HFFc6 (cell line): ENCODE data around the gene PHACTR1. TPM values are rescaled to one million over a fixed set of nuclear protein-coding genes. Genes with fewer than 3 reads are reported as not detected.
A peak's percentile ranks its signal among the peaks of the same experiment; 100 is the strongest.
"Not testable (repeated sequence)": the region's sequence is repeated elsewhere in the genome, so short reads cannot be mapped to it uniquely, and the experiment has no call there.

Experiments used
- DNase-seq: peaks from one replicate; pipeline ENCODE4 v3.0.0-alpha.2; 2018
- H3K27ac Mint-ChIP-seq: 2 replicates; pipeline ENCODE4 v1.8.0; 2020; ENCODE audit warnings: mild to moderate bottlenecking, mixed read lengths
- H3K27me3 Mint-ChIP-seq: 2 replicates; pipeline ENCODE4 v1.8.0; 2021; ENCODE audit warnings: mild to moderate bottlenecking, moderate library complexity, mixed read lengths; ENCODE audit not compliant: insufficient read depth
- H3K36me3 Mint-ChIP-seq: 2 replicates; pipeline ENCODE4 v1.8.0; 2021; ENCODE audit warnings: low read depth, mixed read lengths
- H3K4me1 Mint-ChIP-seq: 2 replicates; pipeline ENCODE4 v1.8.0; 2020; ENCODE audit warnings: low read depth, mixed read lengths
- H3K4me3 Mint-ChIP-seq: 2 replicates; pipeline ENCODE4 v1.8.0; 2020; ENCODE audit warnings: mild to moderate bottlenecking, moderate library complexity, mixed read lengths
- H3K9me3 Mint-ChIP-seq: 2 replicates; pipeline ENCODE4 v1.8.0; 2020; ENCODE audit warnings: mild to moderate bottlenecking, mixed read lengths
- CTCF ChIP-seq: fragments of 200-600 bp; sonication (generic); IDR thresholded peaks from 2 replicates; pipeline ENCODE4 v1.5.0; 2021; ENCODE audit warnings: antibody characterized with exemption, mild to moderate bottlenecking
- total RNA-seq, 6 experiments: library from RNA; stranded (reverse); fragmentation: NEBNext Ultra II Directional; extraction: Animal tissue kit (Norgen Biotek cat#: 25700); gene quantifications; 2 replicates in 1 of 6; 3 replicates in 5 of 6; pipeline ENCODE4 v1.2.3, GENCODE V29; 2021

PHACTR1 gene
- total RNA-seq, 6 experiments from 2014 or later = 2.5 to 4.7 (median 3.9) TPM

GRCh38 chr6:13157293-13157692 is 440.7 kb downstream of the PHACTR1 start:
- H3K27me3 Mint-ChIP-seq = peaks cover 3% of the 10 kb centered on the region
- TF ChIP-seq CTCF = no peak

GRCh38 chr6:13159300-13159699 is 442.7 kb downstream of the PHACTR1 start:
- Mint-ChIP-seq H3K27ac (no peak overlapping the region), H3K4me1 (no peaks in the 10 kb centered on the region), H3K27me3 (peaks cover 3% of the 10 kb centered on the region; the same call in 1 of the 2 replicates), H3K36me3 (no peaks in the 10 kb centered on the region), H3K4me3 (no peak overlapping the region), H3K9me3 (no peaks in the 10 kb centered on the region)
- no peak for TF ChIP-seq CTCF
- DNase-seq = no peak

More at GRCh38 chr6:13157293-13157692, 440.7 kb downstream of the PHACTR1 start:
- no peaks in the 10 kb centered on the region for H3K36me3 Mint-ChIP-seq
- no peak for DNase-seq
- H3K27ac Mint-ChIP-seq = no peak overlapping the region
- no peaks in the 10 kb centered on the region for H3K4me1 Mint-ChIP-seq
- no peaks in the 10 kb centered on the region for H3K9me3 Mint-ChIP-seq
- no peak overlapping the region for H3K4me3 Mint-ChIP-seq

GRCh38 chr6:13159822-13160221 is 443.3 kb downstream of the PHACTR1 start:
- H3K4me3 Mint-ChIP-seq, H3K36me3 Mint-ChIP-seq, DNase-seq, H3K27me3 Mint-ChIP-seq, H3K4me1 Mint-ChIP-seq, H3K9me3 Mint-ChIP-seq, H3K27ac Mint-ChIP-seq: not testable (repeated sequence)

GRCh38 chr6:13163161-13163944 is 446.8 kb downstream of the PHACTR1 start:
- Mint-ChIP-seq H3K36me3 (no peaks in the 10 kb centered on the region), H3K9me3 (no peaks in the 10 kb centered on the region), H3K27me3 (peaks cover 3% of the 10 kb centered on the region; the same call in 1 of the 2 replicates), H3K4me1 (no peaks in the 10 kb centered on the region), H3K4me3 (no peak overlapping the region), H3K27ac (no peak overlapping the region)
- TF ChIP-seq CTCF = no peak
- no peak for DNase-seq

GRCh38 chr6:13164291-13164690 is 447.7 kb downstream of the PHACTR1 start:
- Mint-ChIP-seq H3K27me3 (peaks cover 3% of the 10 kb centered on the region; the same call in 1 of the 2 replicates), H3K36me3 (no peaks in the 10 kb centered on the region), H3K27ac (no peak overlapping the region), H3K4me1 (no peaks in the 10 kb centered on the region), H3K4me3 (no peak overlapping the region), H3K9me3 (no peaks in the 10 kb centered on the region)
- no peak for DNase-seq
- TF ChIP-seq CTCF = no peak

- Mint-ChIP-seq H3K36me3 (no peaks in the 10 kb centered on the region), H3K4me1 (no peaks in the 10 kb centered on the region), H3K9me3 (no peaks in the 10 kb centered on the region), H3K27me3 (peaks cover 3% of the 10 kb centered on the region; the same call in 1 of the 2 replicates), H3K4me3 (peak overlapping the region; percentile 72), H3K27ac (no peak overlapping the region)
- no peak for TF ChIP-seq CTCF
- DNase-seq = no peak
Observed at GRCh38 chr6:13165502-13166172, 449.1 kb downstream of the PHACTR1 start.
